AG09319 (cell line): ENCODE results near the gene C4orf51.
A peak's percentile ranks its signal among the peaks of the same experiment; 100 is the strongest.

ENCODE experiments used
- DNase-seq: peaks from one replicate; pipeline ENCODE4 v3.0.0-alpha.2; 2010; ENCODE audit warnings: low read depth; ENCODE audit errors: extremely low read depth
- CTCF ChIP-seq: IDR thresholded peaks from 2 replicates; pipeline ENCODE4 v1.5.1; 2011; ENCODE audit warnings: low read depth, mild to moderate bottlenecking, inconsistent platforms, low read length, moderate library complexity

The C4orf51 gene

GRCh38 chr4:145709336-145709735, 29.4 kb downstream of the C4orf51 start:
- no peak for TF ChIP-seq CTCF
- no peak for DNase-seq

GRCh38 chr4:145709843-145710242, 29.9 kb downstream of the C4orf51 start:
- peak; percentile 52 for DNase-seq
- TF ChIP-seq CTCF = no peak; the same call in 1 of the 2 replicates

- TF ChIP-seq CTCF = no peak
- DNase-seq = no peak
Measured at GRCh38 chr4:145716200-145716599, 36.3 kb downstream of the C4orf51 start.

- no peak for DNase-seq
- no peak for TF ChIP-seq CTCF
Measured at GRCh38 chr4:145716661-145717200, 36.8 kb downstream of the C4orf51 start.

GRCh38 chr4:145719752-145720624, 40.0 kb downstream of the C4orf51 start:
- no peak for DNase-seq

GRCh38 chr4:145720656-145721055, 40.7 kb downstream of the C4orf51 start:
- TF ChIP-seq CTCF = no peak
- DNase-seq = no peak

More at GRCh38 chr4:145719752-145720624, 40.0 kb downstream of the C4orf51 start:
- no peak for TF ChIP-seq CTCF

GRCh38 chr4:145722561-145722960, 42.6 kb downstream of the C4orf51 start:
- TF ChIP-seq CTCF = no peak
- DNase-seq = no peak
